GM23338 (cell line): Measurements from ENCODE around the gene ZNF512. TPM values are rescaled to one million over a fixed set of nuclear protein-coding genes. Genes with fewer than 3 reads are reported as not detected.

Source experiments
- ATAC-seq: fragments of 200-7000 bp; cut with Tn5 transposase; 3 replicates; pipeline ENCODE4 v1.9.1; 2020
- DNase-seq: peaks from one replicate; pipeline ENCODE4 v3.0.0-alpha.2; 2015; ENCODE audit warnings: low spot score
- H2AFZ ChIP-seq: fragments of 200-600 bp; sonication (generic); 2 replicates; pipeline ENCODE4 v1.8.0; 2016; ENCODE audit warnings: antibody characterized with exemption, mild to moderate bottlenecking, moderate library complexity
- H3F3A ChIP-seq: fragments of 200-600 bp; sonication (generic); replicated peaks from 2 replicates; pipeline ENCODE4 v1.8.0; 2017; ENCODE audit warnings: antibody characterized with exemption, mixed run types, low read depth
- H3K27ac ChIP-seq: fragments of 200-600 bp; sonication (generic); 2 replicates; pipeline ENCODE4 v1.6.1; 2016; ENCODE audit warnings: low read depth
- H3K27me3 ChIP-seq: fragments of 200-600 bp; sonication (generic); 2 replicates; pipeline ENCODE4 v1.8.0; 2016; ENCODE audit warnings: mild to moderate bottlenecking, mixed run types, moderate library complexity; ENCODE audit not compliant: insufficient read depth
- H3K36me3 ChIP-seq: fragments of 200-600 bp; sonication (generic); 2 replicates; pipeline ENCODE4 v1.8.0; 2016; ENCODE audit warnings: mild to moderate bottlenecking; ENCODE audit not compliant: insufficient read depth
- H3K4me1 ChIP-seq: fragments of 200-600 bp; sonication (generic); 2 replicates; pipeline ENCODE4 v1.8.0; 2016; ENCODE audit warnings: mild to moderate bottlenecking, moderate library complexity; ENCODE audit not compliant: insufficient read depth
- H3K4me2 ChIP-seq: fragments of 200-600 bp; sonication (generic); 2 replicates; pipeline ENCODE4 v1.7.1; 2017; ENCODE audit warnings: mixed run types
- H3K4me3 ChIP-seq: fragments of 200-600 bp; sonication (generic); 2 replicates; pipeline ENCODE4 v1.6.1; 2016; ENCODE audit warnings: mixed run types
- H3K79me2 ChIP-seq: fragments of 200-600 bp; sonication (generic); replicated peaks from 2 replicates; pipeline ENCODE4 v1.8.0; 2017; ENCODE audit warnings: mild to moderate bottlenecking; ENCODE audit not compliant: insufficient read depth
- H3K9me2 ChIP-seq: fragments of 200-600 bp; sonication (generic); 2 replicates; pipeline ENCODE4 v1.8.0; 2017; ENCODE audit not compliant: insufficient read depth
- H4K20me1 ChIP-seq: fragments of 200-600 bp; sonication (generic); replicated peaks from 2 replicates; pipeline ENCODE4 v1.8.0; 2017; ENCODE audit warnings: mild to moderate bottlenecking; ENCODE audit not compliant: insufficient read depth
- H3K27ac Mint-ChIP-seq: 2 replicates; pipeline ENCODE4 v1.8.0; 2020; ENCODE audit warnings: inconsistent platforms, mild to moderate bottlenecking, moderate library complexity, mixed read lengths
- H3K27me3 Mint-ChIP-seq: 3 replicates; pipeline ENCODE4 v1.8.0; 2022; ENCODE audit warnings: low read depth, mild to moderate bottlenecking, moderate library complexity, mixed read lengths, inconsistent platforms; ENCODE audit not compliant: insufficient read depth, poor library complexity
- H3K36me3 Mint-ChIP-seq: 3 replicates; pipeline ENCODE4 v1.8.0; 2021; ENCODE audit warnings: low read depth, mild to moderate bottlenecking, inconsistent platforms, moderate library complexity, mixed read lengths
- H3K4me1 Mint-ChIP-seq: 3 replicates; pipeline ENCODE4 v1.8.0; 2020; ENCODE audit warnings: mild to moderate bottlenecking, inconsistent platforms, mixed read lengths
- H3K4me3 Mint-ChIP-seq: 3 replicates; pipeline ENCODE4 v1.8.0; 2021; ENCODE audit warnings: moderate library complexity, mild to moderate bottlenecking, inconsistent platforms, mixed read lengths
- H3K9me3 Mint-ChIP-seq: 3 replicates; pipeline ENCODE4 v1.8.0; 2020; ENCODE audit warnings: moderate library complexity, mild to moderate bottlenecking, inconsistent platforms, mixed read lengths
- CREB1 ChIP-seq: fragments of 250-450 bp; sonication (Bioruptor Pico); IDR thresholded peaks from 2 replicates; pipeline ENCODE4 v1.5.0; 2020; ENCODE audit warnings: low read depth, mild to moderate bottlenecking, moderate library complexity
- EZH2 ChIP-seq: fragments of 200-600 bp; sonication (generic); IDR thresholded peaks from one replicate; pipeline ENCODE4 v1.8.0; 2017; ENCODE audit warnings: antibody characterized with exemption, mild to moderate bottlenecking, low read depth; ENCODE audit not compliant: unreplicated experiment
- EZH2phosphoT487 ChIP-seq: fragments of 200-600 bp; sonication (generic); IDR thresholded peaks from one replicate; pipeline ENCODE4 v1.8.1; 2018; ENCODE audit warnings: antibody characterized with exemption; ENCODE audit not compliant: unreplicated experiment
- JUNB ChIP-seq: IDR thresholded peaks from one replicate; pipeline ENCODE4 v1.6.1; 2016; ENCODE audit warnings: antibody characterized with exemption; ENCODE audit not compliant: unreplicated experiment
- NANOG ChIP-seq: IDR thresholded peaks from 2 replicates; pipeline ENCODE4 v1.6.1; 2016; ENCODE audit warnings: antibody characterized with exemption, borderline replicate concordance
- POLR2AphosphoS5 ChIP-seq: IDR thresholded peaks from 2 replicates; pipeline ENCODE4 v1.6.1; 2016; ENCODE audit warnings: antibody characterized with exemption, low read depth
- STAT1 ChIP-seq: IDR thresholded peaks from one replicate; pipeline ENCODE4 v1.6.1; 2016; ENCODE audit warnings: antibody characterized with exemption; ENCODE audit not compliant: unreplicated experiment
- ZNF114 ChIP-seq: fragments of 250-450 bp; sonication (Bioruptor Pico); IDR thresholded peaks from 2 replicates; pipeline ENCODE4 v1.5.0; 2020; ENCODE audit warnings: mild to moderate bottlenecking, moderate library complexity
- ZNF331 ChIP-seq: fragments of 250-450 bp; sonication (Bioruptor Pico); IDR thresholded peaks from 2 replicates; pipeline ENCODE4 v1.5.0; 2020; ENCODE audit warnings: low read depth, mild to moderate bottlenecking, moderate library complexity
- polyA plus RNA-seq: library from polyadenylated mRNA; unstranded; fragments of >200 nt; fragmentation: Nextera tagmentation; extraction: Ambion mirVana; gene quantifications from 2 replicates; pipeline ENCODE4 v1.2.1, GENCODE V29; 2016
- total RNA-seq: library from RNA; depleted of rRNA; stranded (reverse); fragments of >200 nt; shearing (Covaris generic); gene quantifications from 2 replicates; pipeline ENCODE4 v1.2.3, GENCODE V29; 2014
- TF ChIP-seq, protein P1 (sequence below): fragments of 250-450 bp; sonication (Bioruptor Pico); IDR thresholded peaks from 2 replicates; pipeline ENCODE4 v1.5.0; 2020; ENCODE audit warnings: mild to moderate bottlenecking, moderate library complexity
- TF ChIP-seq, protein P2 (sequence below): IDR thresholded peaks from one replicate; pipeline ENCODE4 v1.6.1; 2018; ENCODE audit warnings: antibody characterized with exemption; ENCODE audit not compliant: unreplicated experiment
- TF ChIP-seq, protein P3 (sequence below), 2 experiments: fragments of 200-600 bp in 1 of 2; sonication (generic) in 1 of 2; conservative IDR thresholded peaks; 2 replicates each; pipeline versions ENCODE4 v1.5.1 to v1.6.1; 2016 to 2017; ENCODE audit warnings: antibody characterized with exemption in 2 of 2, low read depth in 2 of 2, mild to moderate bottlenecking in 2 of 2, moderate library complexity in 1 of 2
- TF ChIP-seq, protein P4 (sequence below): IDR thresholded peaks from 2 replicates; pipeline ENCODE4 v1.6.1; 2016; ENCODE audit warnings: antibody characterized with exemption

The ZNF512 gene
- total and polyA plus RNA-seq, 2 experiments from 2014 or later, result 26.0 to 38.4 TPM

DNA sequence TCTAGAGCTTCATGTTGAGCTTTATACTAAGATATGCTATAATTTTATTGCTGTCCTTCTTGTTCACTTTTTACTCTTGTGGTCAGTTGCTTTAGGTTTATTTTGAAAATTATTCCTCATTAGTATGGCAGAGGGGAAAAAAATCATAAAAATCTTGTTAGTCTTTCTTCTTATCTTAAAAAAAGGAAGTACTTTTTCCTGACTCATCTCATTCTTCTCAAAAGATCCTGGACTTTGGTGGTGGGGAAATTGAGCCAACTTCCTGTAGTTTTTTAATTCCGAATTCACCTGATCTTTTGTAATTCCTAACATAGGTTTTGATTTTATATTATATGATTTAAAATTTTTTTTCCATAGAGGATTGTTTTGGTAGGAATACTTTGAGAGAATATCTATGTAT, 84.6 kb downstream of the ZNF512 start:
- Histone ChIP-seq H3F3A (no peaks in the 10 kb centered on the region), H3K27me3 (no peaks in the 10 kb centered on the region), H3K4me1 (peaks cover 14% of the 10 kb centered on the region), H3K4me3 (no peak overlapping the region), H3K4me2 (no peak overlapping the region), H2AFZ (no peak overlapping the region), H3K36me3 (peaks cover 15% of the 10 kb centered on the region), H3K9me2 (no peaks in the 10 kb centered on the region), H3K79me2 (peaks cover 20% of the 10 kb centered on the region), H3K27ac (no peak overlapping the region), H4K20me1 (no peaks in the 10 kb centered on the region; the same call in 1 of the 2 replicates)
- Mint-ChIP-seq H3K4me3 (no peak overlapping the region), H3K9me3 (no peaks in the 10 kb centered on the region; the same call in 2 of the 3 replicates), H3K36me3 (peaks cover 36% of the 10 kb centered on the region), H3K27me3 (peaks cover 7% of the 10 kb centered on the region), H3K27ac (no peak overlapping the region), H3K4me1 (peaks cover 8% of the 10 kb centered on the region; the same call in 1 of the 3 replicates)
- no peak for TF ChIP-seq CREB1 (CRISPR knock-in tag)
- TF ChIP-seq, protein P1, sequence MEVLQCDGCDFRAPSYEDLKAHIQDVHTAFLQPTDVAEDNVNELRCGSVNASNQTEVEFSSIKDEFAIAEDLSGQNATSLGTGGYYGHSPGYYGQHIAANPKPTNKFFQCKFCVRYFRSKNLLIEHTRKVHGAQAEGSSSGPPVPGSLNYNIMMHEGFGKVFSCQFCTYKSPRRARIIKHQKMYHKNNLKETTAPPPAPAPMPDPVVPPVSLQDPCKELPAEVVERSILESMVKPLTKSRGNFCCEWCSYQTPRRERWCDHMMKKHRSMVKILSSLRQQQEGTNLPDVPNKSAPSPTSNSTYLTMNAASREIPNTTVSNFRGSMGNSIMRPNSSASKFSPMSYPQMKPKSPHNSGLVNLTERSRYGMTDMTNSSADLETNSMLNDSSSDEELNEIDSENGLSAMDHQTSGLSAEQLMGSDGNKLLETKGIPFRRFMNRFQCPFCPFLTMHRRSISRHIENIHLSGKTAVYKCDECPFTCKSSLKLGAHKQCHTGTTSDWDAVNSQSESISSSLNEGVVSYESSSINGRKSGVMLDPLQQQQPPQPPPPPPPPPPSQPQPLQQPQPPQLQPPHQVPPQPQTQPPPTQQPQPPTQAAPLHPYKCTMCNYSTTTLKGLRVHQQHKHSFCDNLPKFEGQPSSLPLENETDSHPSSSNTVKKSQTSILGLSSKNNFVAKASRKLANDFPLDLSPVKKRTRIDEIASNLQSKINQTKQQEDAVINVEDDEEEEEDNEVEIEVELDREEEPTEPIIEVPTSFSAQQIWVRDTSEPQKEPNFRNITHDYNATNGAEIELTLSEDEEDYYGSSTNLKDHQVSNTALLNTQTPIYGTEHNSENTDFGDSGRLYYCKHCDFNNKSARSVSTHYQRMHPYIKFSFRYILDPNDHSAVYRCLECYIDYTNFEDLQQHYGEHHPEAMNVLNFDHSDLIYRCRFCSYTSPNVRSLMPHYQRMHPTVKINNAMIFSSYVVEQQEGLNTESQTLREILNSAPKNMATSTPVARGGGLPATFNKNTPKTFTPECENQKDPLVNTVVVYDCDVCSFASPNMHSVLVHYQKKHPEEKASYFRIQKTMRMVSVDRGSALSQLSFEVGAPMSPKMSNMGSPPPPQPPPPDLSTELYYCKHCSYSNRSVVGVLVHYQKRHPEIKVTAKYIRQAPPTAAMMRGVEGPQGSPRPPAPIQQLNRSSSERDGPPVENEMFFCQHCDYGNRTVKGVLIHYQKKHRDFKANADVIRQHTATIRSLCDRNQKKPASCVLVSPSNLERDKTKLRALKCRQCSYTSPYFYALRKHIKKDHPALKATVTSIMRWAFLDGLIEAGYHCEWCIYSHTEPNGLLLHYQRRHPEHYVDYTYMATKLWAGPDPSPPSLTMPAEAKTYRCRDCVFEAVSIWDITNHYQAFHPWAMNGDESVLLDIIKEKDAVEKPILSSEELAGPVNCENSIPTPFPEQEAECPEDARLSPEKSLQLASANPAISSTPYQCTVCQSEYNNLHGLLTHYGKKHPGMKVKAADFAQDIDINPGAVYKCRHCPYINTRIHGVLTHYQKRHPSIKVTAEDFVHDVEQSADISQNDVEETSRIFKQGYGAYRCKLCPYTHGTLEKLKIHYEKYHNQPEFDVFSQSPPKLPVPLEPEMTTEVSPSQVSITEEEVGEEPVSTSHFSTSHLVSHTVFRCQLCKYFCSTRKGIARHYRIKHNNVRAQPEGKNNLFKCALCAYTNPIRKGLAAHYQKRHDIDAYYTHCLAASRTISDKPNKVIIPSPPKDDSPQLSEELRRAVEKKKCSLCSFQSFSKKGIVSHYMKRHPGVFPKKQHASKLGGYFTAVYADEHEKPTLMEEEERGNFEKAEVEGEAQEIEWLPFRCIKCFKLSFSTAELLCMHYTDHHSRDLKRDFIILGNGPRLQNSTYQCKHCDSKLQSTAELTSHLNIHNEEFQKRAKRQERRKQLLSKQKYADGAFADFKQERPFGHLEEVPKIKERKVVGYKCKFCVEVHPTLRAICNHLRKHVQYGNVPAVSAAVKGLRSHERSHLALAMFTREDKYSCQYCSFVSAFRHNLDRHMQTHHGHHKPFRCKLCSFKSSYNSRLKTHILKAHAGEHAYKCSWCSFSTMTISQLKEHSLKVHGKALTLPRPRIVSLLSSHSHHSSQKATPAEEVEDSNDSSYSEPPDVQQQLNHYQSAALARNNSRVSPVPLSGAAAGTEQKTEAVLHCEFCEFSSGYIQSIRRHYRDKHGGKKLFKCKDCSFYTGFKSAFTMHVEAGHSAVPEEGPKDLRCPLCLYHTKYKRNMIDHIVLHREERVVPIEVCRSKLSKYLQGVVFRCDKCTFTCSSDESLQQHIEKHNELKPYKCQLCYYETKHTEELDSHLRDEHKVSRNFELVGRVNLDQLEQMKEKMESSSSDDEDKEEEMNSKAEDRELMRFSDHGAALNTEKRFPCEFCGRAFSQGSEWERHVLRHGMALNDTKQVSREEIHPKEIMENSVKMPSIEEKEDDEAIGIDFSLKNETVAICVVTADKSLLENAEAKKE, result no peak
- no peak for TF ChIP-seq ZNF114 (CRISPR knock-in tag)
- no peak for TF ChIP-seq EZH2
- TF ChIP-seq, protein P2, sequence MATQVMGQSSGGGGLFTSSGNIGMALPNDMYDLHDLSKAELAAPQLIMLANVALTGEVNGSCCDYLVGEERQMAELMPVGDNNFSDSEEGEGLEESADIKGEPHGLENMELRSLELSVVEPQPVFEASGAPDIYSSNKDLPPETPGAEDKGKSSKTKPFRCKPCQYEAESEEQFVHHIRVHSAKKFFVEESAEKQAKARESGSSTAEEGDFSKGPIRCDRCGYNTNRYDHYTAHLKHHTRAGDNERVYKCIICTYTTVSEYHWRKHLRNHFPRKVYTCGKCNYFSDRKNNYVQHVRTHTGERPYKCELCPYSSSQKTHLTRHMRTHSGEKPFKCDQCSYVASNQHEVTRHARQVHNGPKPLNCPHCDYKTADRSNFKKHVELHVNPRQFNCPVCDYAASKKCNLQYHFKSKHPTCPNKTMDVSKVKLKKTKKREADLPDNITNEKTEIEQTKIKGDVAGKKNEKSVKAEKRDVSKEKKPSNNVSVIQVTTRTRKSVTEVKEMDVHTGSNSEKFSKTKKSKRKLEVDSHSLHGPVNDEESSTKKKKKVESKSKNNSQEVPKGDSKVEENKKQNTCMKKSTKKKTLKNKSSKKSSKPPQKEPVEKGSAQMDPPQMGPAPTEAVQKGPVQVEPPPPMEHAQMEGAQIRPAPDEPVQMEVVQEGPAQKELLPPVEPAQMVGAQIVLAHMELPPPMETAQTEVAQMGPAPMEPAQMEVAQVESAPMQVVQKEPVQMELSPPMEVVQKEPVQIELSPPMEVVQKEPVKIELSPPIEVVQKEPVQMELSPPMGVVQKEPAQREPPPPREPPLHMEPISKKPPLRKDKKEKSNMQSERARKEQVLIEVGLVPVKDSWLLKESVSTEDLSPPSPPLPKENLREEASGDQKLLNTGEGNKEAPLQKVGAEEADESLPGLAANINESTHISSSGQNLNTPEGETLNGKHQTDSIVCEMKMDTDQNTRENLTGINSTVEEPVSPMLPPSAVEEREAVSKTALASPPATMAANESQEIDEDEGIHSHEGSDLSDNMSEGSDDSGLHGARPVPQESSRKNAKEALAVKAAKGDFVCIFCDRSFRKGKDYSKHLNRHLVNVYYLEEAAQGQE, result no peak
- no peak for TF ChIP-seq POLR2AphosphoS5
- no peak for TF ChIP-seq STAT1
- TF ChIP-seq NANOG, result no peak
- TF ChIP-seq, protein P3, sequence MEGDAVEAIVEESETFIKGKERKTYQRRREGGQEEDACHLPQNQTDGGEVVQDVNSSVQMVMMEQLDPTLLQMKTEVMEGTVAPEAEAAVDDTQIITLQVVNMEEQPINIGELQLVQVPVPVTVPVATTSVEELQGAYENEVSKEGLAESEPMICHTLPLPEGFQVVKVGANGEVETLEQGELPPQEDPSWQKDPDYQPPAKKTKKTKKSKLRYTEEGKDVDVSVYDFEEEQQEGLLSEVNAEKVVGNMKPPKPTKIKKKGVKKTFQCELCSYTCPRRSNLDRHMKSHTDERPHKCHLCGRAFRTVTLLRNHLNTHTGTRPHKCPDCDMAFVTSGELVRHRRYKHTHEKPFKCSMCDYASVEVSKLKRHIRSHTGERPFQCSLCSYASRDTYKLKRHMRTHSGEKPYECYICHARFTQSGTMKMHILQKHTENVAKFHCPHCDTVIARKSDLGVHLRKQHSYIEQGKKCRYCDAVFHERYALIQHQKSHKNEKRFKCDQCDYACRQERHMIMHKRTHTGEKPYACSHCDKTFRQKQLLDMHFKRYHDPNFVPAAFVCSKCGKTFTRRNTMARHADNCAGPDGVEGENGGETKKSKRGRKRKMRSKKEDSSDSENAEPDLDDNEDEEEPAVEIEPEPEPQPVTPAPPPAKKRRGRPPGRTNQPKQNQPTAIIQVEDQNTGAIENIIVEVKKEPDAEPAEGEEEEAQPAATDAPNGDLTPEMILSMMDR (conservative IDR thresholded peaks at IDR 0.05; ENCODE audit: low read depth in 2 of 2), result no peak
- TF ChIP-seq, protein P4, sequence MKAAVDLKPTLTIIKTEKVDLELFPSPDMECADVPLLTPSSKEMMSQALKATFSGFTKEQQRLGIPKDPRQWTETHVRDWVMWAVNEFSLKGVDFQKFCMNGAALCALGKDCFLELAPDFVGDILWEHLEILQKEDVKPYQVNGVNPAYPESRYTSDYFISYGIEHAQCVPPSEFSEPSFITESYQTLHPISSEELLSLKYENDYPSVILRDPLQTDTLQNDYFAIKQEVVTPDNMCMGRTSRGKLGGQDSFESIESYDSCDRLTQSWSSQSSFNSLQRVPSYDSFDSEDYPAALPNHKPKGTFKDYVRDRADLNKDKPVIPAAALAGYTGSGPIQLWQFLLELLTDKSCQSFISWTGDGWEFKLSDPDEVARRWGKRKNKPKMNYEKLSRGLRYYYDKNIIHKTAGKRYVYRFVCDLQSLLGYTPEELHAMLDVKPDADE, result no peak
- TF ChIP-seq EZH2phosphoT487, result no peak
- TF ChIP-seq JUNB, result no peak
- no peak for TF ChIP-seq ZNF331 (CRISPR knock-in tag)
- ATAC-seq (no peak), DNase-seq (no peak)
